Glomerular visceral epithelial cell (primary cell): ENCODE measurements around the gene SPATS1.
"Not testable (repeated sequence)": the region's sequence is repeated elsewhere in the genome, so short reads cannot be mapped to it uniquely, and the experiment has no call there.

ENCODE experiments used
- DNase-seq: peaks from one replicate; pipeline ENCODE4 v3.0.0-alpha.2; 2016; ENCODE audit errors: extremely low spot score

Gene SPATS1

GRCh38 chr6:44311767-44312166 is 30.7 kb upstream of the SPATS1 start:
- DNase-seq = no peak

GRCh38 chr6:44312901-44313788 is 29.3 kb upstream of the SPATS1 start, which contains the start of gene AARS2:
Gene AARS2, minus strand, starts transcription at chr6:44313347. Its CDS starts 24 bp downstream, at chr6:44313323.
- DNase-seq = peak; percentile 85

GRCh38 chr6:44314657-44315056 is 27.8 kb upstream of the SPATS1 start:
- DNase-seq = not testable (repeated sequence)

DNA sequence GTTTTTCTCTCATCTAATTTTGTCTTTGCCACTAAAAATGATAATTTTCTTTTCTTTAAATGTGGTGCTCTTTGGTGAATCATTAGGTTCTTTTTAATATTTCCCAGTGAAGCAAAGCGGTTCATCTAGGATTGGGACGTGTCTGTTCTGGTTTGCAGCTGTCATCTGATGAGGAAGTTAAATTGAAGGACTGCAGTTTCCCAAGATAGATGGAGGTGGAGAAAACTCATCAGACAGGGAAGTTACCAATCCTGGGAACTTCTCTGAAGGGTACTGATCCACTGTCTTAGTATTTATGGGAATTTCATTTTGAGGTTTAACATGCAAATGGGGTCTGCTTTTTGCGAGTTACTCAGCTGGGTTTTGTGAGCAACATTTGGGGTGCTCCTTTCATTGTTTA is 26.9 kb upstream of the SPATS1 start:
- DNase-seq = no peak

DNA sequence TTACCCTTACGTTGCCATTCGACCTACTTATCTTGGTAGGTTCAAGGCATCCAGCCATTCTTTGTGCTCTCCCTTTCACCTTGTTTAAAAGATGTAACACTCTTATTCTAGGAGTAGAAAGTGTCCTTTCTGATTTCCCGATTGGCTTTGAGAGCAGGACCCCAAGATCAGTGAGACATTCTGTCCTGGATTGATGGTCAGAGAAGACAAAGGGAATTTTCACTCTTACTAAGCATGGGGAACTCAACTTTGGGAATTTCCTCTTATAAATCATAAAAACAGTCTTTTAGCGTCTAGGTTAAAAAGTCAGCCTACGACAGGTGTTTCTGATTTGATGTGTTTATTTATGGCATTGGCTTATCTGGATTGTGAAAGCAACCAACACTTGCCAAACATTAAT is 26.5 kb upstream of the SPATS1 start:
- DNase-seq = no peak

- no peak for DNase-seq
Measured at GRCh38 chr6:44316481-44316880, 26.0 kb upstream of the SPATS1 start.

DNA sequence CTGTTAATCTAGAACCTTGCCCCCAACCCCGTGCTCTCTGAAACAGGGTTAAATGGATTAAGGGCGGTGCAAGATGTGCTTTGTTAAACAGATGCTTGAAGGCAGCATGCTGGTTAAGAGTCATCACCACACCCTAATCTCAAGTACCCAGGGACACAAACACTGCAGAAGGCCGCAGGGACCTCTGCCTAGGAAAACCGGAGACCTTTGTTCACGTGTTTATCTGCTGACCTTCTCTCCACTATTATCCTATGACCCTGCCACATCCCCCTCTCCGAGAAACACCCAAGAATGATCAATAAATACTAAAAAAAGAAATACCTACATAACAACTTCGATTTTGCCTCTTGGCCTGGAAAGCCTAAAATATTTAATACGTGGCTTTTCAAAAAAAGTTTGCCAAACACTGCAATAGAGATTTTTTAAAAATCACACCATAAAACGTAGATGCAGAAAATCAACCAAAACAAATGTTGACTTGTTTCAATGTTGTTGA is 25.3 kb upstream of the SPATS1 start:
- not testable (repeated sequence) for DNase-seq

DNA sequence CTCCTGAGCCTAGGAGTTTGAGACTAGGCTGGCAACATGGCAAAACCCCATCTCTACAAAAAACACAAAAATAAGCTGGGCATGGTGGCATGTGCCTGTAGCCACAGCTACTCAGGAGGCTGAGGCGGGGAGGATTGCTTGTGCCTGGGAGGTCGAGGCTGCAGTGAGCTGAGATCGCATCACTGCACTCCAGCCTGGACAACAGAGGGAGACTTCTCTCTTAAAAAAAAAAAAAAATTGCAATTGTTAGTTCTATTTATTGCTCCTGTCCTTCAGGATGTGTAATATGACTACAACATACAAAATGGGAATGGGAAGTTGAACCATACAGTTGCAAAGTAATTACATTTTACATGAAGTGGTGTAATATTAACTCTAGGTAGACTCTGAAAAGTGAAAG is 21.2 kb upstream of the SPATS1 start:
- DNase-seq = no peak

DNA sequence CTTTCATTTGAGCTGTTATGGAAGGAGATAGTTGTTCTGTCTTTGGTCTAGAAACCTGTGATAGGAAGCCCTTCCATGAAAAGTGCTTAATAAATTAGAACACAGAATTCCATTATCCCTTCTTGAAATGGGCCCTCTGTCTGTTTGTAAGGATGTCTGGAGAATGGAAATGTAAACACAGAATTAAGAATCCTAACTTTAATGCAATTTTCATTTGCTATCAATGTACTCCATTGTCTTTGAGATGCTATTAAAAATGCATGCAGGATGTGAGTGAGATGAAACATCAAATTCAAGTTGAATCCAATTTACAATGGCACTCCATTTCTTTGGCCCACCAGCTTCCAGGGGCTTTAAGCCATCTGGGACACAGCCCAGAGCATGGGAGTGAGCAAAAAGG is 15.4 kb upstream of the SPATS1 start:
- DNase-seq = no peak

DNA sequence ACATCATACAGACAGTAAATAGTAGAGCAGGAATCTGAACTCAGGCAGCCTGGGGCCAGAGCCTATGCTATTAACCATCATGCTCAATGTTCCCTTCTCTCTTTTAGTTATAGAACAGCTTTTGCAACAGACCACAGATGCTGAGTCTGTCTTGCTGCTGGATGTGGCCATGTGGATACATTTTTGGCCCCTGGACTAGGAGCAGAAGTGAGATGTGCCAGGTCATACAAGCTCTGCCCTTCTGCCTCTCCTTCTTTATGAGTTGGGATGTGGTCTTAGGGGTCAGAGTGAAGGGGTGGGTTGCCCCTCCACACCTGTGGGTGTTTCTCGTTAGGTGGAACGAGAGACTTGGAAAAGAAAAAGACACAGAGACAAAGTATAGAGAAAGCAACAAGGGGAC is 14.7 kb upstream of the SPATS1 start:
- DNase-seq = no peak

DNA sequence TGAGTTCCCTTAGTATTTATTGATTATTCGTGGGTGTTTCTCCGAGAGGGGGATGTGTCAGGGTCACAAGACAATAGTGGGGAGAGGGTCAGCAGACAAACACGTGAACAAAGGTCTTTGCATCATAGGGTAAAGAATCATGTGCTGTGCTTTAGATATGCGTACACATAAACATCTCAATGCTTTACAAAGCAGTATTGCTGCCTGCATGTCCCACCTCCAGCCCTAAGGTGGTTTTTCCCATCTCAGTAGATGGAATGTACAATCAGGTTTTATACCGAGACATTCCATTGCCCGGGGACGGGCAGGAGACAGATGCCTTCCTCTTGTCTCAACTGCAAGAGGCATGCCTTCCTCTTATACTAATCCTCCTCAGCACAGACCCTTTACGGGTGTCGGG is 14.2 kb upstream of the SPATS1 start:
- DNase-seq = not testable (repeated sequence)

GRCh38 chr6:44329858-44330257 is 12.6 kb upstream of the SPATS1 start:
- no peak for DNase-seq

GRCh38 chr6:44332585-44332984 is 9.9 kb upstream of the SPATS1 start:
- no peak for DNase-seq

- DNase-seq = no peak
Measured at GRCh38 chr6:44333273-44333919, 9.1 kb upstream of the SPATS1 start.

GRCh38 chr6:44333942-44334341 is 8.5 kb upstream of the SPATS1 start:
- no peak for DNase-seq

DNA sequence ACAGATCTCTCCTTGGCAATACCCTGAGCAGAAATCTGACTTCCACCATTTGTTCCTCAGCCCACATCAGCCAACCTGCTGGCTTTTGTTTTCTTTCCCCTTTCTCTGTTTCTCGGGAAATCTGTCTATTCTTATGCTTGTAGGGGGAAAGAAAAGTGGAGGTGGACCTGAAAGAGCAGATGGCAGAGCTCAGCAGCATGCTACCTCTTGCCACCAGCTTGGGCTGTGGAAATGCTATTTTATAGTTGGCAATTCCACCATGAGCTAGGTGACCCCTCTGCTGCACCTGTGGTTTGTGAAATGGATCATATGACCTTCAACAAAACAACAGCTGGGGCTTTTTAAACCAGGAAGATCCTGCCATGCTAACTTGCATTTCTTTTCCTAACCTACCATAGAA is 6.8 kb upstream of the SPATS1 start:
- DNase-seq = no peak

DNA sequence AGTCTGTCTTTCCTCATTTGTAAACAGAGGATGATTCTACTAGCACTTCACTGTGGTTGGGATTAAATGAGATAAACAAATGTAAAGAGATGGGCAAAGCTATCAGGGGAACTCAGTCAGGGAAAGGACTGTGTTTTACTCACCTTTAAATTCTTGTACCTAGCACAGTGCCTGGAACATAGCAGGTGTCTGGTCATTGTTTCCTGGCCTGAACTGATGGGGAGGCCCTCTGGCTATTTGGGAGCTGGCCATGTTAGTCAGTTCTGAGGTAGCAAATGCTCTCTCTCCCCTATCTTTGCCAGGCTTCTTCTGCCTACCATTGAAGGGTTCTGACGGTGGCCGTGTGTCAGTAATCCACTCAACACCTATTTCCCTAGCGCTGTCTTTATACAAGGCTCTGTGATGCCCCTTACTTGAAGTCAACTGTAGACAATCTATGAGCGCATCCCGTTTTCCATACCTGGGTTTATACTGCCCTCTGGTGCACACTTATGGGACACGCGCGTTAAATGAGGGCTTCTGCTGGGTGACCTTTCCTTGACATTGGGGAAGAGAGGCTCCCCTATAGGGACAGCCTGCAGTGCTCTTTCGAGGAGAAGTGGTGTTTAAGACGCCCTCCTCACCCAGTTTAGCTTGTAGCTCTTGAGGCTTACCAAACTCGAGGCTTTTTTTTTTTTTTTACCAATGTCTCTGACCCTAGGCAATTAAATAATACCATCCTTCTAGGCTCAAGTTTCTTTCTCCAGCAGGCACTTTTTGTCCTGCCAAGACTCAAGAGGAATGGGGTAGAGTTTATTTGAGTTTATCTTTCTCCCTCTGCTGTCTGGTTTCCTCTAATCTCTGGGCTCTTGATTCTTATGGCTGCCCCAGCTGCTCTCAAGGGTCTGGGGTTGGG is 4.0 kb upstream of the SPATS1 start:
- peak; percentile 63 for DNase-seq

- DNase-seq = no peak
Measured at GRCh38 chr6:44339301-44339700, 3.1 kb upstream of the SPATS1 start.

DNA sequence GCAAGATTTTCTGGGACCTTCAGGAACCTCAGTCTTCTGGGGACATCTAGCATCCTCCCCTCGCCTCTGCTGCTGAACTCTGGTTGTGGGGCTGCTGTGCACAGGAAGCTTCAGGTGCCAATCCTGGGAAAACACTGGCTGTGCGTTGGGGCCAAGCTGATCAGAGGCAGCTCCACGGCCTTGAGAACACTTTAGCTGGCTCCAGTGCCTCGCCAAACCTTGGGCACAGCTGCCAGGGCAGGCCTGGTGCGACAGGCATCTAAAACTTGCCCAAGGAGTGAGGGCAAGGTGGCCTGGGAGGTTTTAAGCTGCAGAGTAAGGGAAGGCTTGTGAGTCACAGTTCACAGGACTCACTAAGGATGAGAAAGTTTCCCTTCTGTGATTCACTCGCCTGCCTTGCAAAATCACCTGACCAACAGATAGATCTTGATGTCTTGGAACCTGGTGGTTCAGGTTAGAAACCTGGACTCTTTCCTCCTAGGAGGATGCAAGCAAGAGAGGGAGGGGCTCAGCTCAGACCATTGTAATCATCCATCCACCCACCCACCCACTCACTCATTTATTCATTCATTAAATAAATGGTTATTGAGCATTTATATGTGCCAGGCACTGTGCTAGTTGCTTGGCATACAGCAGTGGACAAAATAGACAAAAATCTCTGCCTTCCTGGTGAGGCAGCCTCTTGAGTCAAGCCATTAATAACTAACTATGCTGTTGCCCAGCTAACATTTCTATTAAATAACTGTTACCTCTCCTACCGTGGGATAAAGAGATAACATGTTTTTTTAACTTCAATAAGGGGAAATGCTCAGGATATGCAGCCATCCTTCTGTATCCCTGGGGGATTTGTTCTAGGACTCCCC is 2.5 kb upstream of the SPATS1 start:
- peak; percentile 63 for DNase-seq

- no peak for DNase-seq
Measured at GRCh38 chr6:44341095-44341890, 1.2 kb upstream of the SPATS1 start.
